MM.1S (cell line): ENCODE results near the gene LRRC14B.

Source experiments
- CTCF ChIP-seq: fragments of 300-600 bp; sonication (generic); IDR thresholded peaks from 2 replicates; pipeline ENCODE4 v1.5.1; 2016; ENCODE audit warnings: antibody characterized with exemption, low read length, mixed read lengths
- EZH2phosphoT487 ChIP-seq: fragments of 300-600 bp; sonication (generic); IDR thresholded peaks from 2 replicates; pipeline ENCODE4 v1.6.1; 2018; ENCODE audit warnings: antibody characterized with exemption, low read length

- TF ChIP-seq CTCF (no peak), EZH2phosphoT487 (no peak)
Observed at GRCh38 chr5:204462-204861, 13.2 kb downstream of the LRRC14B start.
